H1 (cell line): ENCODE results near the gene COPZ1. TPM values are rescaled to one million over a fixed set of nuclear protein-coding genes. Genes with fewer than 3 reads are reported as not detected.
A peak's percentile ranks its signal among the peaks of the same experiment; 100 is the strongest.

ENCODE experiments used
- ASH2L ChIP-seq: fragments of 200-600, 300-600 bp; sonication (generic); IDR thresholded peaks from one replicate; pipeline ENCODE4 v1.7.1; 2017; ENCODE audit warnings: low read length
- BCL11A ChIP-seq, 2 experiments: IDR thresholded peaks; one replicate each; pipeline ENCODE4 v1.6.1; 2011; ENCODE audit warnings: low read depth in 2 of 2, low read length in 2 of 2, mild to moderate bottlenecking in 2 of 2
- BRCA1 ChIP-seq: IDR thresholded peaks from 2 replicates; pipeline ENCODE4 v1.6.1; 2012; ENCODE audit warnings: low read depth, low read length, improper control_type of control experiment
- CBX8 ChIP-seq: fragments of 300-800, 300-1000 bp; sonication (generic); IDR thresholded peaks from 2 replicates; pipeline ENCODE4 v1.7.1; 2016; ENCODE audit warnings: low read depth, low read length, borderline replicate concordance
- CREB1 ChIP-seq: IDR thresholded peaks from 2 replicates; pipeline ENCODE4 v1.6.1; 2012; ENCODE audit warnings: inconsistent platforms
- EP300 ChIP-seq, 2 experiments: IDR thresholded peaks; 1 replicate in 1 of 2; 2 replicates in 1 of 2; pipeline ENCODE4 v1.6.1; 2011 to 2012; ENCODE audit warnings: low read depth in 2 of 2, low read length in 2 of 2, mild to moderate bottlenecking in 2 of 2, borderline replicate concordance in 1 of 2, inconsistent platforms in 1 of 2, moderate library complexity in 1 of 2
- HDAC2 ChIP-seq, 2 experiments: fragments of 300-600 bp in 1 of 2; sonication (generic) in 1 of 2; IDR thresholded peaks; 2 replicates each; pipeline ENCODE4 v1.6.1; 2011 to 2012; ENCODE audit warnings: low read depth in 2 of 2, low read length in 2 of 2, mild to moderate bottlenecking in 2 of 2, moderate library complexity in 2 of 2, borderline replicate concordance in 1 of 2, inconsistent platforms in 1 of 2
- JUND ChIP-seq: IDR thresholded peaks from 2 replicates; pipeline ENCODE4 v1.6.1; 2011; ENCODE audit warnings: mild to moderate bottlenecking, improper control_type of control experiment, low read length
- KDM5A ChIP-seq: fragments of 200-600 bp; IDR thresholded peaks from 2 replicates; pipeline ENCODE4 v1.7.1; 2012; ENCODE audit warnings: mild to moderate bottlenecking, low read length, inconsistent platforms, mixed read lengths
- MAFK ChIP-seq: IDR thresholded peaks from 2 replicates; pipeline ENCODE4 v1.6.1; 2012; ENCODE audit warnings: low read depth, mild to moderate bottlenecking, improper control_type of control experiment, low read length
- NANOG ChIP-seq: IDR thresholded peaks from 2 replicates; pipeline ENCODE4 v1.6.1; 2011; ENCODE audit warnings: low read length, low read depth, mild to moderate bottlenecking, inconsistent platforms; ENCODE audit not compliant: insufficient read depth, poor library complexity, severe bottlenecking
- NRF1 ChIP-seq: IDR thresholded peaks from 2 replicates; pipeline ENCODE4 v1.6.1; 2011; ENCODE audit warnings: mild to moderate bottlenecking, low read depth, low read length, improper control_type of control experiment
- POLR2AphosphoS5 ChIP-seq: IDR thresholded peaks from 2 replicates; pipeline ENCODE4 v1.6.1; 2011; ENCODE audit warnings: low read depth, low read length
- POU5F1 ChIP-seq: IDR thresholded peaks from 2 replicates; pipeline ENCODE4 v1.6.1; 2011; ENCODE audit warnings: low read depth, mild to moderate bottlenecking, low read length, moderate library complexity
- RFX5 ChIP-seq: IDR thresholded peaks from 2 replicates; pipeline ENCODE4 v1.6.1; 2011; ENCODE audit warnings: low read depth, low read length, improper control_type of control experiment, borderline replicate concordance
- SIRT6 ChIP-seq: IDR thresholded peaks from one replicate; pipeline ENCODE4 v1.7.1; 2012; ENCODE audit warnings: low read length, inconsistent platforms
- SIX5 ChIP-seq: IDR thresholded peaks from 2 replicates; pipeline ENCODE4 v1.6.1; 2011; ENCODE audit warnings: mild to moderate bottlenecking, low read depth, low read length
- SP2 ChIP-seq: IDR thresholded peaks from 2 replicates; pipeline ENCODE4 v1.6.1; 2012; ENCODE audit warnings: mild to moderate bottlenecking, low read length, inconsistent platforms
- SP4 ChIP-seq: IDR thresholded peaks from 2 replicates; pipeline ENCODE4 v1.6.1; 2012; ENCODE audit warnings: low read length, inconsistent platforms
- SRF ChIP-seq: IDR thresholded peaks from 2 replicates; pipeline ENCODE4 v1.6.1; 2011; ENCODE audit warnings: mild to moderate bottlenecking, low read depth, low read length, moderate library complexity
- TAF1 ChIP-seq: IDR thresholded peaks from 2 replicates; pipeline ENCODE4 v1.6.1; 2011; ENCODE audit warnings: mild to moderate bottlenecking, low read depth, low read length
- TBP ChIP-seq: IDR thresholded peaks from 2 replicates; pipeline ENCODE4 v1.6.1; 2011; ENCODE audit warnings: low read depth, low read length, improper control_type of control experiment
- TCF12 ChIP-seq: IDR thresholded peaks from 2 replicates; pipeline ENCODE4 v1.6.1; 2011; ENCODE audit warnings: low read depth, mild to moderate bottlenecking, low read length
- ZNF274 ChIP-seq: IDR thresholded peaks from 2 replicates; pipeline ENCODE4 v1.7.0; 2012; ENCODE audit warnings: low read length, borderline replicate concordance; ENCODE audit errors: extremely low read depth
- polyA plus RNA-seq, 7 experiments: library from polyadenylated mRNA; depleted of rRNA in 3 of 7; stranded (reverse) in 5 of 7; unstranded in 2 of 7; fragments of >200 nt in 5 of 7; fragments of 200-250 nt in 2 of 7; gene quantifications; 1 replicate in 5 of 7; 2 replicates in 1 of 7; 4 replicates in 1 of 7; pipeline versions ENCODE4 v1.2.1 to v1.2.3, GENCODE V29; 2011 to 2013; ENCODE audit warnings: missing spikeins in 2 of 7, mixed read lengths in 2 of 7
- total RNA-seq: library from RNA; stranded (reverse); fragmentation: NEBNext Ultra II Directional; extraction: Animal tissue kit (Norgen Biotek cat#: 25700); gene quantifications from 2 replicates; pipeline ENCODE4 v1.2.1, GENCODE V29; 2021
- TF ChIP-seq, protein P1 (sequence below): IDR thresholded peaks from 2 replicates; pipeline ENCODE4 v1.6.1; 2011; ENCODE audit warnings: low read length, improper control_type of control experiment

COPZ1 gene
- total and polyA plus RNA-seq, 2 of the 8 experiments (the other 6 are each of a cell fraction or from before 2014, with no cell fraction given) = 103 to 133 TPM

DNA sequence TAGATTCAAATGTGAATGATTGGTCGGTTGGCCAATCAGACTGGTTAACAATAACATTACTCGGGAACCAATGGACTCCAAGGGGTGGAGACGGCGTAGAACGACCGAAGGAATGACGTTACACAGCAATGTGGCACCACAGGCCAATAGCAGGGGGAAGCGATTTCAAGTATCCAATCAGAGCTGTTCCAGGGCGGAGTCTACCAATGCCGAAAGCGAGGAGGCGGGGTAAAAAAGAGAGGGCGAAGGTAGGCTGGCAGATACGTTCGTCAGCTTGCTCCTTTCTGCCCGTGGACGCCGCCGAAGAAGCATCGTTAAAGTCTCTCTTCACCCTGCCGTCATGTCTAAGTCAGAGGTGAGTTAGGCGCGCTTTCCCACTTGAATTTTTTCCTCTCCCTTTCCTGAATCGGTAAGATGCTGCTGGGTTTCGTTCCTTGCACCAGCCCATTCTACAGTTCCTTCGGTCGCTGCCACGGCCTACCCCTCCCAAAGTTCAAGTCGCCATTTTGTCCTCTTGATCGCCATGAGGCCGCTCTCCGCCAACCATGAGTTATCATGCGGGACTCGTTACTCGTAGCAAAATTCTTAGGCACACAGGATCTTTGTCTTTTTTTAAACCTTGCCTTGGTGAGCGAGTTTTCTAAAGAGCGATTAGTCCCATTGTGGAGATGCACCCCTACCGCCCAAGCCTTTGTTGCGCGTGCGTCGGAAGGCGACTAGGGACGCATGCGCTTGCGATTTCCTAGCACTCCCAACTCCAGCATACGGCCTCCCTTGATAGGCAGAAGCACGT lies 44.3 kb upstream of the COPZ1 start, which contains the start of gene HNRNPA1 (continued):
- TF ChIP-seq, protein P1, sequence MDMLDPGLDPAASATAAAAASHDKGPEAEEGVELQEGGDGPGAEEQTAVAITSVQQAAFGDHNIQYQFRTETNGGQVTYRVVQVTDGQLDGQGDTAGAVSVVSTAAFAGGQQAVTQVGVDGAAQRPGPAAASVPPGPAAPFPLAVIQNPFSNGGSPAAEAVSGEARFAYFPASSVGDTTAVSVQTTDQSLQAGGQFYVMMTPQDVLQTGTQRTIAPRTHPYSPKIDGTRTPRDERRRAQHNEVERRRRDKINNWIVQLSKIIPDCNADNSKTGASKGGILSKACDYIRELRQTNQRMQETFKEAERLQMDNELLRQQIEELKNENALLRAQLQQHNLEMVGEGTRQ = no peak
- TF ChIP-seq CREB1 (peak; percentile 87), MAFK (no peak), ASH2L (peak; percentile 49), EP300 (IDR thresholded peaks at IDR 0.05; ENCODE audit: borderline replicate concordance in 1 of 2, low read depth in 2 of 2, low read length in 2 of 2) (0 out of 3 replicates have a peak, but pooled peaks of 1 of the 2 experiments have one; percentile 1), RFX5 (no peak), POU5F1 (no peak), POLR2AphosphoS5 (peak; percentile 99), TCF12 (no peak), SIX5 (no peak), HDAC2 (IDR thresholded peaks at IDR 0.05; ENCODE audit: borderline replicate concordance in 1 of 2, low read depth in 2 of 2, low read length in 2 of 2) (no peak), CBX8 (no peak), BCL11A (IDR thresholded peaks at IDR 0.05; ENCODE audit: low read depth in 2 of 2, low read length in 2 of 2) (no peak), SIRT6 (no peak), ZNF274 (no peak), SRF (no peak), SP4 (peak; percentile 36), TAF1 (peak; percentile 100), SP2 (peak; percentile 88), JUND (0 out of 2 replicates have a peak, but pooled peaks have one; percentile 3), KDM5A (no peak), NANOG (peak; percentile 47), BRCA1 (no peak), TBP (peak; percentile 98), NRF1 (peak; percentile 64)
